Neuron (in vitro differentiated cells): ENCODE measurements around the gene SPINT3.

Experiments used
- H2AFZ ChIP-seq: one replicate; pipeline ENCODE4 v1.6.1; 2013; ENCODE audit warnings: low read depth, mild to moderate bottlenecking, inconsistent platforms, low read length, moderate library complexity
- H3K27me3 ChIP-seq: one replicate; pipeline ENCODE4 v1.6.1; 2013; ENCODE audit warnings: low read length; ENCODE audit not compliant: insufficient read depth
- H3K36me3 ChIP-seq: one replicate; pipeline ENCODE4 v1.6.1; 2013; ENCODE audit warnings: low read length; ENCODE audit not compliant: insufficient read depth
- H3K4me1 ChIP-seq: one replicate; pipeline ENCODE4 v1.6.1; 2013; ENCODE audit warnings: low read length; ENCODE audit not compliant: insufficient read depth
- H3K4me3 ChIP-seq: 2 replicates; pipeline ENCODE4 v1.5.1; 2013; ENCODE audit warnings: mild to moderate bottlenecking, low read length, moderate library complexity
- H3K9me3 ChIP-seq: one replicate; pipeline ENCODE4 v1.6.1; 2013; ENCODE audit warnings: low read length

The SPINT3 gene

DNA sequence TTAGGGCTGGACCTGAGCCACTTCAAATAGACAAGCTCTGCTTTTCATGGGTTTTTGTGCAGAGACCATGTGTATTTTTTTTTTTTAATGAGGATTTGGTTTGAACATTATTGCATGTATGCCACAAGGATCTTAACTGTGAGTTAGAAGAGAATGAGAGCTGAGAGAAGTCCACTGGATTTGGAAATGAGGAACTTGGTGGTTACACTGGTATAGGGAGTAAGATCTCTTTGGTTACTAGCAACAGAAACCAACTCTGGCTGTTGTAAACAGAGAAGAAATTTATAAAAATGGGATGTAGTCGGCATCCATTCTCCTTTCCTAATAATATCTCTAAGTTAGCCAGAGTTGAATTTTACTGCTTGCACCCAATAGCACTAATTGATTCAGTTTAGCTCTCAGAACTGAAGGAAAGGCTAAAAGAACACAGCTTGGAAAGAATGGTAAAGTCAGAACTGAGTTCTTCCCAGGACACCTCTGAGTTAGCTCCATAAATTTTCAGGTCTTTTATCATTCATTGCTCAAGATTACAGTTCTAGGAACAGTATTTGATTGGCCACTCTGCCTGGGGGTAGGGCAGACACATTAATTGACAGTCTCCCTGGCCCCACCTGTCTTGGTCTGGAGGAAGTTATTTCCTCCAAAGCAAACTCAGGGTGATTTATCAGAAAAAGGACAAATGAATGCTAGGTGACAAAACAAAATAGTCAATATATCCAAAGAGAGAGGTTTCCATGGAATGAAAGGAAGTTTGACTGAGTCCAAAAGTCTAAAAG lies 49.7 kb downstream of the SPINT3 start:
- Histone ChIP-seq H3K9me3 (no peaks in the 10 kb centered on the region), H3K4me3 (no peak overlapping the region), H2AFZ (no peak overlapping the region), H3K36me3 (no peaks in the 10 kb centered on the region), H3K27me3 (peaks cover 25% of the 10 kb centered on the region), H3K4me1 (no peaks in the 10 kb centered on the region)

DNA sequence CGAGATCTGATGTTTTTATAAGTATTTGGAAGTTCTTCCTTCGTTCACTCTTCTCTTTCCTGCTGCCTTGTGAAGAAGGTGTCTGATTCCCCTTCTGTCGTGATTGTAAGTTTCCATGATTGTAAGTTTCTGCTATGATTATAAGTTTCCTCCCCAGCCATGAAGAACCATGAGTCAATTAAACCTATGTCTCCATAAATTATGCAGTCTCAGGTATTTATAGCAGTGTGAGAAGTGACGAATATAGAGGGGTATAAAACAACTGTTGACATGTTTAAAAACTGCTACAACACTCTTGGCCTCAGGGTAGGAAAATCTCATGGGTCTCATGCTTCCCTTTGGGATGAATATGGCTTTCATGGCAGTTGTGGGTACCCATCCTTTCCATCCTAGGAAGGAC lies 51.7 kb downstream of the SPINT3 start:
- no peak overlapping the region for H3K4me3 ChIP-seq
- H2AFZ ChIP-seq, result no peak overlapping the region
- H3K27me3 ChIP-seq, result peaks cover 20% of the 10 kb centered on the region
- no peaks in the 10 kb centered on the region for H3K36me3 ChIP-seq
- H3K9me3 ChIP-seq, result no peaks in the 10 kb centered on the region
- H3K4me1 ChIP-seq, result no peaks in the 10 kb centered on the region

DNA sequence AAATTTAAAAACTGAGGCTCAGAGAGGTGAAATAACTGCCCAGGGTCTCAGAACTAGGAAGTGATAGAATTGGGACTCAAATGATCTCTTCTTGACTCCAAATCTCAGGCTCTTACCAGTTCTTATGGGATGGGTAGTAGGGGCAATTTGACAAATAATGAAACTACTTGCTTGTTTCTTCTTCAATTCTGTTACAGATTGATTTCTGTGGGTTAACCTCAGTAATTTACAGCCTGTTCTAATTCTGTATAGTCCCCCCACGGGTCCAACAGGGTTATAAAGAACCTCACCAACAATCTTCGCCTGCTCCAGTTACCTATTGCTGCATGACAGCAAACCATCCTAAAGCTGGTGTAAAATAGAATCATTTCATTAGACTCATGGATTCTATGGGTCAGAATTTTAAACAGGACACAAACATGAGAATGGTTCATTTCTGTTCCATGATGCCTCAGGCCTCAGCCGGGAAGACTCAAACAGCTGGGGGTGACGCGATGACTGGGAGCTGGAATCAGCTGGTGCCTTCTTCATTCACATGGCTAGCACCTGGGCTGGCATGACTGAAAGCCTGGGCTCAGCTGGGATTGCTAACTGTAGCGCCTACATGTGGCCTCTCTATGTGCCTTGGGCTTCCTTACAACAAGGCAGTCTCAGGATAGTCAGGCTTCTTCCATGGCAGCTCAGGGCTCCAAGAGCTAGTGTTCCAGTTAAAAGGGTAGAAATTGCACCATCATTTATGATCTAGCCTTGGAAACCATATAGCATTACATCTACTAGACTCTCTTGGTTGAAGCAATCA lies 52.5 kb downstream of the SPINT3 start:
- Histone ChIP-seq H3K27me3 (peaks cover 20% of the 10 kb centered on the region), H3K4me1 (no peaks in the 10 kb centered on the region), H2AFZ (no peak overlapping the region), H3K9me3 (no peaks in the 10 kb centered on the region), H3K36me3 (no peaks in the 10 kb centered on the region), H3K4me3 (no peak overlapping the region)
